22Rv1 (cell line): ENCODE results near the gene MEIS2.

Experiments
- CTCF ChIP-seq: fragments of 450-650 bp; IDR thresholded peaks from 2 replicates; pipeline ENCODE4 v1.5.1; 2017; ENCODE audit warnings: mild to moderate bottlenecking
- ZFX ChIP-seq: fragments of 450-650 bp; IDR thresholded peaks from 2 replicates; pipeline ENCODE4 v1.6.1; 2017; ENCODE audit warnings: antibody characterized with exemption, borderline replicate concordance

GRCh38 chr15:36999778-37000177 is 100.6 kb downstream of the MEIS2 start:
- TF ChIP-seq CTCF: no peak
- TF ChIP-seq ZFX: no peak
